T-helper 1 cell treated with Interleukin-12 subunit alpha and Interleukin-12 subunit beta and Interleukin-4 antibody, amounts not matched to agents 30 ng/mL and 1 ng/mL, for 36 hours (primary cell): ENCODE results near the gene PLEKHM3. TPM values are rescaled to one million over a fixed set of nuclear protein-coding genes. Genes with fewer than 3 reads are reported as not detected.
"Not testable (repeated sequence)": the region's sequence is repeated elsewhere in the genome, so short reads cannot be mapped to it uniquely, and the experiment has no call there.

Source experiments
- intact Hi-C: fragments of 100-400 bp; cut with micrococcal nuclease; formaldehyde crosslinking; loops from one replicate; pipeline ENCODE4 v1.15.1; 2024
- total RNA-seq: library from RNA; stranded (reverse); gene quantifications from 2 replicates; pipeline ENCODE4 v1.2.3, GENCODE V29; 2022

PLEKHM3 gene
- total RNA-seq, 1 donor from 2014 or later: 6.8 TPM

GRCh38 chr2:207952564-207953345, 72.6 kb downstream of the PLEKHM3 start:
- intact Hi-C loops: no loop called here

DNA sequence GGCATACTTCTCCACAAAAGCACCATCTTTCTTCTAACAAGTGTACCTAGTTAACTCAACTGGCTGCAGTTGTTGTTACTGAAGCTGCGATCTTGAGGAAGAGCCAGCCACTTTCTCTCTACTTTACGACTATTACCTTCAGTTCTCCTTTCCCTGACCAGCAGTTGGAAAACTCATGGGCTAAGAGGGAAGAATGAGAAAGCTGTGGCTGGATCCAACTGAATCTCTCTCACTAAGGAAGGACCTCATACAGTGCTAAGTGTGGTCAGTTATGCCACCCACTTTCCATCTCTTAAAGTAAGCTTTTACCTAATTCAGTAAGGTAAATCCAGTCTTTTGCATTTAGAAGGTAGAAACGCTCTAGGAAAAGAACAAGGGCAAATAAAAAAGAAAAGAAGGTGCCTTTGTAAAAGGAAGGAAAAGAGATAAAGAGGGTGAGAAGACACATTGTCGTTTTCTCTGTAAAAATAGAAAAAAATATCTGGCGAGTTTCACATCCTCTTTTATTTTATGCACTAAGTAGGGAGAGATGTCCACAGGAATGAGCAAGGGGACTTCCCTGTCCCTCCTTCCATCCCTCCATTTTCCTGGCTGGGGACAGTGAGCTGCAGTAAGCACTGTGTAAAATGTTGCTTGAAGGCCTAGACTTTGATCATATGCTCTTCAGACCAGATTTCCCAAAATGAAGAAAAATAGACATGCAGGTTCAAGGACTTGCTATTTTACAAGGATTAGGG, 73.4 kb downstream of the PLEKHM3 start:
- intact Hi-C loops: no loop called here

DNA sequence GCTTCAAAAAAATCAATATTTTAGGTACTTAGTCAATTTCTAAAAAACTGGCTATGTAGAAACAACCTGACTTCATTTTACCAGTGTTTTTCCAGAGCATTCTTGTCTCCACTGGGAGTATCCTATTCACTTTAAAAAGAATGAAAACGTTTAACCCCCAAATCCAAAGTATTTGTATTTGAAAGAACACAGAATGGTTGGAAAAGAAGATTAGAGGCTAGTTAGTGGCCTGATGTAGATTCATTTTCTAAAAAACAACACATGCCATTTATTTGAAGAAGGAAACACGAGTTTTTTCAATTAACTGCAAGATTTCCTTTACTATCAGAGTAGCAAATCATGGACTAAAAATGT, 74.6 kb downstream of the PLEKHM3 start:
- intact Hi-C loops: no loop called here

- intact Hi-C loops: no loop called here
Observed at GRCh38 chr2:207950063-207950760, 75.1 kb downstream of the PLEKHM3 start.

DNA sequence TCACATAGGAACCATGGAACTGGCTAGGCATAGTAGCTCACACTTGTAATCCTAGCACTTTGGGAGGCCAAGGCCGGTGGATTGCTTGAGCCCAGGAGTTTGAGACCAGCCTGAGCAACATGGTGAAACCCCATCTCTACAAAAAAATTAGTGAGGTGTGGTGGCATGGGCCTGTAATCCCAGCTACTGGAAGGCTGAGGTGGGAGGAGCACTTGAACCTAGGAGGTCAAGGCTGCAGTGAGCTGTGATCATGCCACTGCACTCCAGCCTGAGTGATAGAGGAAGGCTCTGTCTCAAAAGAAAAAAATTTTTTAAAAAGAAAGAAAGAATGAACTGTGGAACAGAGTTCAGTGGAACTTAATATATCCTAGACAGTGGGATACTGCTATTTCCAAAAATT, 76.1 kb downstream of the PLEKHM3 start:
- intact Hi-C loops: not testable (repeated sequence)

- intact Hi-C loops: no loop called here
Observed at GRCh38 chr2:207944979-207945600, 80.2 kb downstream of the PLEKHM3 start.

GRCh38 chr2:207944334-207944733, 81.0 kb downstream of the PLEKHM3 start:
- intact Hi-C loops: no loop called here

DNA sequence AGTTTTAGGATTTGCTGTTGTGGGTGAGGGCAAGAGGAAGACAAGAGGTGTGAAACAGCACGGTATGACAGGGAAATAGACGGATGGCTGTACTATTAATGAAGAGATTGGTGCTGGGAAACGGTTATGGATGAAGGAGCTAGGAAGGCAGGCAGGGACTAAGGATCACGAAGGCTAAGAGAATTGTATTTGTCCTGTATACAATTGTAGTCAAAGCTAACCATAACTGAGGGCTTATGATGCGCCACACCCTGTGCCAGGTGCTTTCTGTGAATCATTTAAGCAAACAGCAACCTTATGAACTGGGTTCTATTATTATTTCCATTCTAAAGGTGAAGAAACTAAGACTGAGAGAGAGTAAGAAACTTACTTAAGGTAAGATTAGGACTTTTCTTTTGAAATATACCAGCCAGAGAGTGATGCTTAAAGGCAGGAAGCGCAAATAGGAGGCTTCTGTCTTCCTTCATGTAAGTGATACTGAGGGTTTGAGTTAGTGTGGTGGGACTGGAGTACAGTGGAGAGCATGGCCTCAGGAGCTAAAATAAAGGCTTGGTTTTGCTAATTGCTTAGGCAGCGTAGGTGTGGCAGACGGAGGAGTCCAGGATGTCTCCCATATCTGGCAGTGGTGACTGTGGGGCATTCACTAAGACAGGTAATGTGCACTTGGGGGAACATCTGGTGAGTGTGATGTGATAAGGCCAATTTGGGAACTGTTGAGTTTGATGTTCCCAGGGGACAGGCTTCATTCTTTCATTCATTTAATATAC, 85.8 kb downstream of the PLEKHM3 start:
- intact Hi-C loops: no loop called here

GRCh38 chr2:207938886-207939285, 86.4 kb downstream of the PLEKHM3 start:
- intact Hi-C loops: no loop called here

DNA sequence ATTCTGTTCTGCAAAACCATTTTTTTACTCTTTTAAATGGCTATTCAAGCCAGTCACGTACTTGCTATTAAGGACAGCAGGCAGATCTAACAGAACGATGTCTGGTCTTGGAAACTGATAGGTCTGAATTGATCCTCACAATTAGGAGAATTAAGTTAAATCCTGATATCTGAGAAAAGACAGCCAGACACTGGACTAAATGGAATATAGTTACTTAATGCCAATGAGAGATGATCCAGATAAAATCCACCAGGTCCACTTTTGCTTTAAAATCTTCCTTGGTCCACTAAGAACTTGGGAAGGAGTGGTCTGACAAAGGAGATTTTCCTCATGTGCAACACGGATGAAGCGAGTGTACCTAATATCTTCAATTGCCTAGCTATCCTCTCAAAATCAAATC, 86.9 kb downstream of the PLEKHM3 start:
- intact Hi-C loops: no loop called here

- intact Hi-C loops: no loop called here
Observed at GRCh38 chr2:207937823-207938222, 87.5 kb downstream of the PLEKHM3 start.

- intact Hi-C loops: no loop called here
Observed at GRCh38 chr2:207937253-207937652, 88.1 kb downstream of the PLEKHM3 start.

GRCh38 chr2:207936380-207936779, 88.9 kb downstream of the PLEKHM3 start:
- intact Hi-C loops: no loop called here

DNA sequence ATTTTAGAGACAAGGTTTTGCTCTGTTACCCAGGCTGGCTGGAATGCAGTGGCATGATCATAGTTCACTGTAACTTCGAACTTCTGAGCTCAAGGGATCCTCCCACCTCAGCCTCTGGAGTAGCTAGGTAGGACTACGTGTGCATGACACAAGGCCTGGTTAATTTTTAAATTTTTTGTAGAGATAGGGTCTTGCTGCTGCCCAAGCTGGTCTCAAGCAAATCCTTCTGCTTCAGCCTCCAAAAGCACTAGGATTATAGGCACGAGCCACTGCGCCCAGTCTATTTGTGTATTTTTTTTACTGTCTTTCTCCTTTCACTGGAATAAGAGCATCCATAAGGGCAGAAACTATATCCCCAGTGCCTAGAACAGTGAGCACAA, 89.3 kb downstream of the PLEKHM3 start:
- intact Hi-C loops: no loop called here

- intact Hi-C loops: no loop called here
Observed at GRCh38 chr2:207935121-207935990, 90.0 kb downstream of the PLEKHM3 start.

DNA sequence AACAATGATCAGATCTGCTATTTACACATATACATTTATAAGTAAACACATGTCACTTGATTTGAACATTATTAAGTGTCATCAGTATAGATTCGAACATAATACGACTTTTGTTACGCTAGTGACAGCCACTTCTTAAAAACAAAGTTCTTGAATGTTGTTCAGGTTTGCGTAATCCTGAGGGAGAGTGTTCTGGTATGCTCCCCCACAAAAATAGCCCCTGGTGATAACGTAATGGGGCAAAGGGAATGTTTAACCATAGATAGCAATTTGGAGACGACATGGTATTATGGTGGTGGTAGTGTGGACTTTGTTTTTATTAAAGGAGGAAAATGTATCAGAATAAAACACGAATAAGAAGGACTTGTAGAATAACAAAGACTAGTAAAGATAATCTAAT, 90.6 kb downstream of the PLEKHM3 start:
- intact Hi-C loops: no loop called here

- intact Hi-C loops: no loop called here
Observed at GRCh38 chr2:207933396-207934065, 91.8 kb downstream of the PLEKHM3 start.

- intact Hi-C loops: no loop called here
Observed at GRCh38 chr2:207932106-207932505, 93.2 kb downstream of the PLEKHM3 start.

DNA sequence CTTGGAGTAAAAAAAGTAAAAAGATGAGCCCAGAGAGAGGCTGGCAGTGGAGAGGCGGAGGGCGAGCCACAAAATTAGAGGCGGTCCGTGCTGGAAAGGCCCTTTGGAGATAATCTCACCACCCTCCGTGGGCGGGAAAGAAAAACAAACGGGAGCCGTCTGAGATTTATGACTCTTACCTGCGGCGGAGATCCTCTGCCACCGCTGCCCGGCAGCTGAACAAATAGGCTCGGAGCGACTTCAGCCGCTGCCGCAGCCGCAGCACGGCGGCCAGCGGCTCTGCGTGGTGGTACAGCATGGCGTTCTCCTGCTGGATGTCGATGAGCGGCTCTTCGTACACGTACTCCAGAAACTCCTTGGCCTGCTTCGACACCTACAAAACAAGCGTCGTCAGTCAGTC, 94.6 kb downstream of the PLEKHM3 start:
- intact Hi-C loops: no loop called here

DNA sequence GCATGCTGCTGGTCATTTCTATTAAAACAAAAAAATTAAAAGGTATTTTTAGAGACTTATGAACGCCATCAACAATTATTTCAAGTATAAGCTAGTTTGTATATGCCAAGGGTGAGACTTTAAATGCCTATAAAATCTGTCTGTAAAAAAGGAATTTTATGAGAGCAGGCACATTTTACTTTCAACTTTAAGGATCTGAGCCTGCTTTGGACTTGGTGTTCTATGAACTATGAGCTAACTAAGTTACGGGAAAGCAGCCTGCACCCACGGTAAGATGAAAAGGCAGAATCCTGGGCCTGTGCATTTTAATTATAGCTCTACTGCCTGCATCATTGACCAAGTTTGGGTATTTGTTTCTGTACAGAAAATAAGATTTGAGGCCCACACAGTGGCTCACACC, 95.4 kb downstream of the PLEKHM3 start:
- intact Hi-C loops: no loop called here
